ENCODE measurements around the gene PI4K2B.
"Not testable (repeated sequence)": the region's sequence is repeated elsewhere in the genome, so short reads cannot be mapped to it uniquely, and the experiment has no call there.

Gene PI4K2B

GRCh38 chr4:25302626-25303025 is 68.8 kb downstream of the PI4K2B start:
- in situ Hi-C loops (cut with HindIII; ENCODE audit: low sequenced_read_pairs), result no loop called here

GRCh38 chr4:25303578-25303977 is 69.7 kb downstream of the PI4K2B start:
- in situ Hi-C loops (cut with HindIII; ENCODE audit: low sequenced_read_pairs), result no loop called here

GRCh38 chr4:25306518-25307057 is 72.8 kb downstream of the PI4K2B start:
- in situ Hi-C loops (cut with HindIII; ENCODE audit: low sequenced_read_pairs), result no loop called here

- in situ Hi-C loops (cut with HindIII; ENCODE audit: low sequenced_read_pairs), result no loop called here
These were observed 73.8 kb downstream of the PI4K2B start for GRCh38 chr4:25307596-25307995.

GRCh38 chr4:25308306-25308705 is 74.5 kb downstream of the PI4K2B start:
- in situ Hi-C loops (cut with HindIII; ENCODE audit: low sequenced_read_pairs), result no loop called here

GRCh38 chr4:25308761-25309160 is 74.9 kb downstream of the PI4K2B start:
- in situ Hi-C loops (cut with HindIII; ENCODE audit: low sequenced_read_pairs), result no loop called here

GRCh38 chr4:25310066-25310802 is 76.4 kb downstream of the PI4K2B start:
- in situ Hi-C loops (cut with HindIII; ENCODE audit: low sequenced_read_pairs), result no loop called here

- in situ Hi-C loops (cut with HindIII; ENCODE audit: low sequenced_read_pairs), result no loop called here
These were observed 77.0 kb downstream of the PI4K2B start for GRCh38 chr4:25310803-25311166.

GRCh38 chr4:25312496-25313200 is 78.8 kb downstream of the PI4K2B start, which contains the start of gene ZCCHC4:
ZCCHC4 (plus strand) TSS chr4:25312774; CDS start chr4:25312810, 36 bp downstream.
- in situ Hi-C loops (cut with HindIII; ENCODE audit: low sequenced_read_pairs), result no loop called here

GRCh38 chr4:25313201-25313895 is 79.5 kb downstream of the PI4K2B start:
- in situ Hi-C loops (cut with HindIII; ENCODE audit: low sequenced_read_pairs), result no loop called here

GRCh38 chr4:25320336-25320735 is 86.5 kb downstream of the PI4K2B start:
- in situ Hi-C loops (cut with HindIII; ENCODE audit: low sequenced_read_pairs), result no loop called here

GRCh38 chr4:25320773-25321172 is 86.9 kb downstream of the PI4K2B start:
- in situ Hi-C loops (cut with HindIII; ENCODE audit: low sequenced_read_pairs), result no loop called here

- in situ Hi-C loops (cut with HindIII; ENCODE audit: low sequenced_read_pairs), result no loop called here
These were observed 87.9 kb downstream of the PI4K2B start for GRCh38 chr4:25321703-25322102.

- in situ Hi-C loops (cut with HindIII; ENCODE audit: low sequenced_read_pairs), result not testable (repeated sequence)
These were observed 94.6 kb downstream of the PI4K2B start for GRCh38 chr4:25328463-25328862.

Measured in endothelial cell of hepatic sinusoid (primary cell).